ENCODE data around the gene TM9SF1.

Gene TM9SF1

DNA sequence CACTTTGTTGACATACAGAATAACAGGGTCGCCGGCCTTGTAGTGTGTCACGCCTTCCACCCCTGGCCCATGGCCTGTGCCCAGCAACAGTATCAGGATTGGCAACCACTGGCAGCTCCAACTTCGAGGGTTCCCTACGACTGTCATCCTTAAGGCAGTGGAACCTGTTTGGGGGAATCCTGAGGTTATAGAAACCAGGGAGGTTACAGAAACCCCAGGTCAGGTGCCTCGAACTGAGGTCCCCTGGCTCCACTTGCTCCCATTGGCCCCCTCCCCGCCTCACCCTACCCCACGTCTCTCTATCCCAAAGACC, 412 bp downstream of the TM9SF1 start:
- H2BK12ac ChIP-seq (ENCODE audit: low read length in 2 of 2), result no peak overlapping the region
- 71% methylated on average over 8 of the region's 8 CpGs for WGBS
- H3K27ac ChIP-seq (ENCODE audit: low read length, poor library complexity, severe bottlenecking), result no peak overlapping the region
- peak overlapping the region; percentile 94 for H2BK120ac ChIP-seq (ENCODE audit: low read depth, low read length)
- H3K4me3 ChIP-seq (ENCODE audit: insufficient read depth in 1 of 2, low read depth in 1 of 2, low read length in 2 of 2), result peak overlapping the region; percentile 82 to 94
- H2BK15ac ChIP-seq (ENCODE audit: low read depth, poor library complexity, severe bottlenecking), result peak overlapping the region; percentile 93
- H4K91ac ChIP-seq (ENCODE audit: low read length), result peak overlapping the region; percentile 99
- peak overlapping the region; percentile 67 for H3K4me2 ChIP-seq (ENCODE audit: low read length, poor library complexity, severe bottlenecking)
- H2AK5ac ChIP-seq (ENCODE audit: low read length, severe bottlenecking), result no peak overlapping the region
- peaks cover 23 to 41% of the 10 kb centered on the region in 2 experiments for H3K36me3 ChIP-seq (ENCODE audit: control insufficient read depth in 1 of 2, insufficient read depth in 2 of 2, low read depth in 1 of 2, low read length in 2 of 2)
- H3K79me1 ChIP-seq (replicated peaks; ENCODE audit: low read length, poor library complexity, severe bottlenecking), result peaks cover 31% of the 10 kb centered on the region
- peak overlapping the region in 1 of 2 experiments; percentile 99 for H3K18ac ChIP-seq (ENCODE audit: low read depth in 1 of 2, low read length in 2 of 2)
- H4K8ac ChIP-seq (ENCODE audit: low read length), result peak overlapping the region; percentile 90
- peaks cover 9% of the 10 kb centered on the region for H3K4me1 ChIP-seq (ENCODE audit: control insufficient read depth, insufficient read depth, low read depth, low read length)
- H3K4ac ChIP-seq (ENCODE audit: low read depth in 1 of 2, low read length in 2 of 2), result peak overlapping the region; percentile 95 to 98
- no peaks in the 10 kb centered on the region for H3K27me3 ChIP-seq (ENCODE audit: control insufficient read depth in 1 of 2, insufficient read depth in 1 of 2, low read length in 2 of 2)
- no peaks in the 10 kb centered on the region for H3K9me3 ChIP-seq (ENCODE audit: control insufficient read depth, low read length)
- no peak overlapping the region for H3K14ac ChIP-seq (ENCODE audit: low read length in 2 of 2)
- H3K9ac ChIP-seq (ENCODE audit: low read length), result peak overlapping the region; percentile 100
- H2AFZ ChIP-seq (ENCODE audit: low read depth, low read length), result no peak overlapping the region
- no peak overlapping the region for H3K23ac ChIP-seq (ENCODE audit: low read length in 2 of 2)
- DNase-seq, result no peak
- no peak overlapping the region for H2BK5ac ChIP-seq (ENCODE audit: low read depth, low read length, poor library complexity, severe bottlenecking)

DNA sequence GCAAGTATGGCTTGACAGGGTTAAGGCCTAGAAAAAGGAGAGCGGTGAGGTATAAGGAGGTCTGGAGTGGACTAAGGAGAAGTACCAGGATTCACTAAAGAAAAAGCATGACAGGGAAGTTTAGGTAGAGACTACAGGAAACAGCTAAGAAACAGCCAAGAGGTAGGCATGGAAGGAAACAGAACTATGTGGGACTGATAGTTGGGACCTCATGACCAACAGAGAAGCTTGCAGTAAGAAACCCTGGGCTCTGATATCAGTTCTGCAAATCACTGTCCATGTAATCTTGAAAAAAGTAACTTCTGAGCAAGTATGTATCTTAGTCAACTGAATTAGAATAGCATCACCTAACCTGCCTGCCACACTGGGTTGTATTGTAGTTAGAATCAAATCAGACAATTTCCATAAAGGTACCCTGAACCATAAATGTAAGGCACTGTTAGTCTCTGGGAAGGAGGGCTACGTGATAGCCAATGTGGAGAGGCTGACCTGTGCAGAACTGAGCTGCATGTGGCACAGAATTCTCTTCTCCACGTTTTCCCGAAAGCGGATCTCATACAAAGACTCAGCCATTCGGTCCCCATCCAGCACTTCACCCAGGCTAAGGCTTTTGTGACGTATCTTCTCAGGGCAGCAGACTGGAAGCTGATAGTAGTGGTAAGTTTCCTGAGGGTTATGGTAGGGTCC, 912 bp downstream of the TM9SF1 start:
- no peak overlapping the region for H4K91ac ChIP-seq (ENCODE audit: low read length)
- no peak overlapping the region for H3K14ac ChIP-seq (ENCODE audit: low read length in 2 of 2)
- H3K9ac ChIP-seq (ENCODE audit: low read length), result peak overlapping the region; percentile 100
- H3K4me2 ChIP-seq (ENCODE audit: low read length, poor library complexity, severe bottlenecking), result peak overlapping the region; percentile 67
- H2AK5ac ChIP-seq (ENCODE audit: low read length, severe bottlenecking), result no peak overlapping the region
- H3K18ac ChIP-seq (ENCODE audit: low read depth in 1 of 2, low read length in 2 of 2), result no peak overlapping the region
- peak overlapping the region; percentile 90 for H4K8ac ChIP-seq (ENCODE audit: low read length)
- no peak overlapping the region for H2BK5ac ChIP-seq (ENCODE audit: low read depth, low read length, poor library complexity, severe bottlenecking)
- H3K9me3 ChIP-seq (ENCODE audit: control insufficient read depth, low read length), result no peaks in the 10 kb centered on the region
- no peak overlapping the region for H3K4ac ChIP-seq (ENCODE audit: low read depth in 1 of 2, low read length in 2 of 2)
- peaks cover 24 to 45% of the 10 kb centered on the region in 2 experiments for H3K36me3 ChIP-seq (ENCODE audit: control insufficient read depth in 1 of 2, insufficient read depth in 2 of 2, low read depth in 1 of 2, low read length in 2 of 2)
- H3K4me3 ChIP-seq (ENCODE audit: insufficient read depth in 1 of 2, low read depth in 1 of 2, low read length in 2 of 2), result peak overlapping the region; percentile 82 to 94
- no peak overlapping the region for H3K23ac ChIP-seq (ENCODE audit: low read length in 2 of 2)
- no peak overlapping the region for H2AFZ ChIP-seq (ENCODE audit: low read depth, low read length)
- peaks cover 29% of the 10 kb centered on the region for H3K79me1 ChIP-seq (replicated peaks; ENCODE audit: low read length, poor library complexity, severe bottlenecking)
- H2BK15ac ChIP-seq (ENCODE audit: low read depth, poor library complexity, severe bottlenecking), result no peak overlapping the region
- peak; percentile 6 for DNase-seq
- H3K27me3 ChIP-seq (ENCODE audit: control insufficient read depth in 1 of 2, insufficient read depth in 1 of 2, low read length in 2 of 2), result no peaks in the 10 kb centered on the region
- peak overlapping the region in 1 of 2 experiments; percentile 21 for H2BK12ac ChIP-seq (ENCODE audit: low read length in 2 of 2)
- peaks cover 9% of the 10 kb centered on the region for H3K4me1 ChIP-seq (ENCODE audit: control insufficient read depth, insufficient read depth, low read depth, low read length)
- WGBS, result 92% methylated on average over 5 of the region's 7 CpGs
- H2BK120ac ChIP-seq (ENCODE audit: low read depth, low read length), result no peak overlapping the region
- no peak overlapping the region for H3K27ac ChIP-seq (ENCODE audit: low read length, poor library complexity, severe bottlenecking)

DNA sequence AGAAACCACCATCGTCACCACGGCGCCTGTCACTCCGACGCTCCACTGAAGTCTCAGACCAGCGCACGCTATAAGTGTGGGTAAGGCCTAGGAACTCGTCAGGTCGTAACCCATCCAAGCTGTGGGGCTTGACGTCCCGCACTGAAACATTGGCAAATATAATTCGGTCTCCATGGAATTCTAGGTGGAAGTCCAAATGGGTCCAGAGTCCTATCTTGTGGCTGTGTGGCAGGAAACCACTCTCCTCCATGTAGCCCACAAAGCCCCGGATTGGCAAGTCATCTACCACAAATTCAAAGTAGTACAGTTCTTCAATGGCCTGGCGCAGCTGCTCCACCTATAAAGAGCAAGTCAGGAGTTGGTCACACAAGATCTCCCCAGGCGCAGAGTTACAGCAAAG, 2.3 kb downstream of the TM9SF1 start:
- H2AFZ ChIP-seq (ENCODE audit: low read depth, low read length), result no peak overlapping the region
- no peak overlapping the region for H4K8ac ChIP-seq (ENCODE audit: low read length)
- H3K9ac ChIP-seq (ENCODE audit: low read length), result no peak overlapping the region
- H3K27ac ChIP-seq (ENCODE audit: low read length, poor library complexity, severe bottlenecking), result no peak overlapping the region
- peaks cover 28% of the 10 kb centered on the region for H3K79me1 ChIP-seq (replicated peaks; ENCODE audit: low read length, poor library complexity, severe bottlenecking)
- no peak overlapping the region for H3K23ac ChIP-seq (ENCODE audit: low read length in 2 of 2)
- no peak overlapping the region for H3K14ac ChIP-seq (ENCODE audit: low read length in 2 of 2)
- H3K4me1 ChIP-seq (ENCODE audit: control insufficient read depth, insufficient read depth, low read depth, low read length), result peaks cover 8% of the 10 kb centered on the region
- 98% methylated on average over 14 of the region's 15 CpGs for WGBS
- no peak overlapping the region for H2BK5ac ChIP-seq (ENCODE audit: low read depth, low read length, poor library complexity, severe bottlenecking)
- no peaks in the 10 kb centered on the region for H3K9me3 ChIP-seq (ENCODE audit: control insufficient read depth, low read length)
- no peak overlapping the region for H3K4me3 ChIP-seq (ENCODE audit: insufficient read depth in 1 of 2, low read depth in 1 of 2, low read length in 2 of 2)
- no peak overlapping the region for H4K91ac ChIP-seq (ENCODE audit: low read length)
- no peaks in the 10 kb centered on the region for H3K27me3 ChIP-seq (ENCODE audit: control insufficient read depth in 1 of 2, insufficient read depth in 1 of 2, low read length in 2 of 2)
- no peak overlapping the region for H3K4ac ChIP-seq (ENCODE audit: low read depth in 1 of 2, low read length in 2 of 2)
- H2BK15ac ChIP-seq (ENCODE audit: low read depth, poor library complexity, severe bottlenecking), result no peak overlapping the region
- no peak overlapping the region for H2BK120ac ChIP-seq (ENCODE audit: low read depth, low read length)
- no peak overlapping the region for H3K18ac ChIP-seq (ENCODE audit: low read depth in 1 of 2, low read length in 2 of 2)
- H3K4me2 ChIP-seq (ENCODE audit: low read length, poor library complexity, severe bottlenecking), result no peak overlapping the region
- H3K36me3 ChIP-seq (ENCODE audit: control insufficient read depth in 1 of 2, insufficient read depth in 2 of 2, low read depth in 1 of 2, low read length in 2 of 2), result peaks cover 24 to 38% of the 10 kb centered on the region in 2 experiments
- H2AK5ac ChIP-seq (ENCODE audit: low read length, severe bottlenecking), result no peak overlapping the region
- H2BK12ac ChIP-seq (ENCODE audit: low read length in 2 of 2), result no peak overlapping the region
- no peak for DNase-seq

DNA sequence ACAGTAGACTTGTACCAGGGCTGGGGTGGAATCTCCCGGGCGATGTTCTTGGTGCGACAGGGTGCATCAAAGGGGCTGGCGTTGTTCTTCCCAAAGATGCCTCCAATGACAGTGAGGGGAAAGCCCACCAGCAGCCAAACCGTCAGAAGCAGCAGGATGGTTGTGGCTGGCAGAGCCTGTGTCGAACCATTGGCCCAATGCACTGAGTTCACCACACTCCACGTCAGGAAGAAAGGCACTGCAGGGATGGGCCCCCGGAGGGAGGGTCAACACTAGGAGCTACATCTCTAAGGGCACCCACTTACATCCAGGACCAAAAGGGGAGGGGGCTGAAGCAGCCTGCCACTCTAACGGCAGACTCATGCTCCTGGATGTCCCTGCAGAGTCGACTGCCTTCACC, 4.8 kb downstream of the TM9SF1 start:
- Histone ChIP-seq H2BK120ac (ENCODE audit: low read depth, low read length) (no peak overlapping the region), H3K9me3 (ENCODE audit: control insufficient read depth, low read length) (no peaks in the 10 kb centered on the region), H3K18ac (ENCODE audit: low read depth in 1 of 2, low read length in 2 of 2) (no peak overlapping the region), H3K27me3 (ENCODE audit: control insufficient read depth in 1 of 2, insufficient read depth in 1 of 2, low read length in 2 of 2) (no peaks in the 10 kb centered on the region), H3K23ac (ENCODE audit: low read length in 2 of 2) (no peak overlapping the region), H2AFZ (ENCODE audit: low read depth, low read length) (no peak overlapping the region), H3K9ac (ENCODE audit: low read length) (no peak overlapping the region), H2BK15ac (ENCODE audit: low read depth, poor library complexity, severe bottlenecking) (no peak overlapping the region), H3K4me2 (ENCODE audit: low read length, poor library complexity, severe bottlenecking) (no peak overlapping the region), H3K14ac (ENCODE audit: low read length in 2 of 2) (no peak overlapping the region), H3K4me1 (ENCODE audit: control insufficient read depth, insufficient read depth, low read depth, low read length) (peaks cover 14% of the 10 kb centered on the region), H4K91ac (ENCODE audit: low read length) (no peak overlapping the region), H3K27ac (ENCODE audit: low read length, poor library complexity, severe bottlenecking) (no peak overlapping the region), H3K4ac (ENCODE audit: low read depth in 1 of 2, low read length in 2 of 2) (no peak overlapping the region), H3K79me1 (replicated peaks; ENCODE audit: low read length, poor library complexity, severe bottlenecking) (peaks cover 40% of the 10 kb centered on the region), H2AK5ac (ENCODE audit: low read length, severe bottlenecking) (no peak overlapping the region), H3K36me3 (ENCODE audit: control insufficient read depth in 1 of 2, insufficient read depth in 2 of 2, low read depth in 1 of 2, low read length in 2 of 2) (peaks cover 45 to 58% of the 10 kb centered on the region in 2 experiments), H2BK12ac (ENCODE audit: low read length in 2 of 2) (no peak overlapping the region), H2BK5ac (ENCODE audit: low read depth, low read length, poor library complexity, severe bottlenecking) (no peak overlapping the region), H3K4me3 (ENCODE audit: insufficient read depth in 1 of 2, low read depth in 1 of 2, low read length in 2 of 2) (peak overlapping the region in 1 of 2 experiments; percentile 9), H4K8ac (ENCODE audit: low read length) (no peak overlapping the region)
- WGBS, result 96% methylated on average over 8 of the region's 10 CpGs
- no peak for DNase-seq

Measured in mesenchymal stem cell (in vitro differentiated cells and primary cell).